IPS DF 4.7 (cell line): ENCODE results near the gene ZNF699.
"Not testable (repeated sequence)": the region's sequence is repeated elsewhere in the genome, so short reads cannot be mapped to it uniquely, and the experiment has no call there.

ENCODE experiments used
- DNase-seq: peaks from one replicate; pipeline ENCODE4 v3.0.0-alpha.2; 2013; ENCODE audit warnings: low spot score; ENCODE audit errors: extremely low read depth

The ZNF699 gene

GRCh38 chr19:9309139-9309973 lies at the start of gene ZNF699:
Gene ZNF699, minus strand, starts transcription at chr19:9309838. Its CDS starts 4,719 bp downstream, at chr19:9305119.
- peak; percentile 90 for DNase-seq

GRCh38 chr19:9354651-9355050 lies 45.0 kb upstream of the ZNF699 start:
- no peak for DNase-seq

GRCh38 chr19:9353011-9353410 lies 43.4 kb upstream of the ZNF699 start:
- no peak for DNase-seq

- no peak for DNase-seq
Measured at GRCh38 chr19:9352505-9352904, 42.9 kb upstream of the ZNF699 start.

GRCh38 chr19:9348671-9349070 lies 39.0 kb upstream of the ZNF699 start:
- DNase-seq: no peak

GRCh38 chr19:9348253-9348652 lies 38.6 kb upstream of the ZNF699 start:
- DNase-seq: no peak

GRCh38 chr19:9345005-9345404 lies 35.4 kb upstream of the ZNF699 start:
- no peak for DNase-seq

- DNase-seq: no peak
Measured at GRCh38 chr19:9342610-9343304, 33.1 kb upstream of the ZNF699 start.

GRCh38 chr19:9329999-9330398 lies 20.4 kb upstream of the ZNF699 start:
- no peak for DNase-seq

GRCh38 chr19:9324584-9324962 lies 14.9 kb upstream of the ZNF699 start:
- DNase-seq: no peak

- peak; percentile 58 for DNase-seq
Measured at GRCh38 chr19:9323919-9324583, 14.4 kb upstream of the ZNF699 start, which contains the start of gene ZNF559. Gene ZNF559, plus strand, starts transcription at chr19:9324179. Its CDS starts 14,371 bp downstream, at chr19:9338550.

GRCh38 chr19:9323557-9323918 lies 13.9 kb upstream of the ZNF699 start:
- DNase-seq: peak; percentile 51

- DNase-seq: not testable (repeated sequence)
Measured at GRCh38 chr19:9322201-9322600, 12.6 kb upstream of the ZNF699 start.

GRCh38 chr19:9321756-9322155 lies 12.1 kb upstream of the ZNF699 start:
- DNase-seq: not testable (repeated sequence)

GRCh38 chr19:9321338-9321737 lies 11.7 kb upstream of the ZNF699 start:
- no peak for DNase-seq

GRCh38 chr19:9313756-9314155 lies 4.1 kb upstream of the ZNF699 start:
- DNase-seq: no peak

GRCh38 chr19:9309974-9310446 lies 372 bp upstream of the ZNF699 start:
- peak; percentile 64 for DNase-seq

GRCh38 chr19:9308091-9308770 lies 1.4 kb downstream of the ZNF699 start:
- no peak for DNase-seq

- no peak for DNase-seq
Measured at GRCh38 chr19:9306443-9306842, 3.2 kb downstream of the ZNF699 start.

- no peak for DNase-seq
Measured at GRCh38 chr19:9296336-9296735, 13.3 kb downstream of the ZNF699 start.

- no peak for DNase-seq
Measured at GRCh38 chr19:9295411-9295849, 14.2 kb downstream of the ZNF699 start.
